Loucy (cell line): Measurements from ENCODE around the gene MYH7.

Source experiments
- H2AFZ ChIP-seq: fragments of 200-600 bp; sonication (generic); 2 replicates; pipeline ENCODE4 v1.6.0; 2016; ENCODE audit warnings: antibody characterized with exemption, mild to moderate bottlenecking, low read length, moderate library complexity
- H3F3A ChIP-seq: fragments of 200-600 bp; 2 replicates; pipeline ENCODE4 v1.6.0; 2016; ENCODE audit warnings: antibody characterized with exemption, low read depth, mild to moderate bottlenecking
- H3K27me3 ChIP-seq: fragments of 200-600 bp; sonication (generic); 2 replicates; pipeline ENCODE4 v1.6.1; 2014; ENCODE audit warnings: low read length, mild to moderate bottlenecking; ENCODE audit not compliant: insufficient read depth, poor library complexity, severe bottlenecking
- H3K36me3 ChIP-seq: fragments of 200-600 bp; sonication (generic); 2 replicates; pipeline ENCODE4 v1.6.1; 2016; ENCODE audit warnings: low read length; ENCODE audit not compliant: insufficient read depth
- H3K4me1 ChIP-seq: fragments of 200-600 bp; sonication (generic); 2 replicates; pipeline ENCODE4 v1.5.1; 2014; ENCODE audit warnings: low read length, mild to moderate bottlenecking; ENCODE audit not compliant: insufficient read depth, poor library complexity, severe bottlenecking
- H3K4me2 ChIP-seq: fragments of 200-600 bp; sonication (generic); 2 replicates; pipeline ENCODE4 v1.6.0; 2014; ENCODE audit warnings: antibody characterized with exemption, low read length, low read depth, mild to moderate bottlenecking; ENCODE audit not compliant: poor library complexity, severe bottlenecking
- H3K4me3 ChIP-seq: fragments of 200-600 bp; sonication (generic); 2 replicates; pipeline ENCODE4 v1.5.1; 2014; ENCODE audit warnings: low read length, mild to moderate bottlenecking, mixed read lengths; ENCODE audit not compliant: poor library complexity, severe bottlenecking
- H3K79me2 ChIP-seq: fragments of 200-600 bp; sonication (generic); 2 replicates; pipeline ENCODE4 v1.6.1; 2014; ENCODE audit warnings: low read length; ENCODE audit not compliant: insufficient read depth
- H3K9ac ChIP-seq: fragments of 200-600 bp; sonication (generic); 2 replicates; pipeline ENCODE4 v1.6.0; 2014; ENCODE audit warnings: mild to moderate bottlenecking, low read depth, low read length, moderate library complexity; ENCODE audit not compliant: poor library complexity, severe bottlenecking
- H3K9me2 ChIP-seq: fragments of 200-600 bp; sonication (generic); replicated peaks from 2 replicates; pipeline ENCODE4 v1.6.1; 2016; ENCODE audit warnings: low read depth, low read length, mixed read lengths
- H3K9me3 ChIP-seq: fragments of 200-600 bp; sonication (generic); 2 replicates; pipeline ENCODE4 v1.6.1; 2014; ENCODE audit warnings: mild to moderate bottlenecking, antibody characterized with exemption, low read length, low read depth; ENCODE audit not compliant: insufficient read depth
- H4K20me1 ChIP-seq: fragments of 200-600 bp; sonication (generic); 2 replicates; pipeline ENCODE4 v1.6.0; 2014; ENCODE audit warnings: antibody characterized with exemption, low read length, mild to moderate bottlenecking; ENCODE audit not compliant: insufficient read depth, poor library complexity, severe bottlenecking
- EZH2phosphoT487 ChIP-seq: fragments of 200-600 bp; IDR thresholded peaks from 2 replicates; pipeline ENCODE4 v1.6.1; 2018; ENCODE audit warnings: antibody characterized with exemption, mild to moderate bottlenecking, moderate library complexity, borderline replicate concordance
- TF ChIP-seq, protein P1 (sequence below): fragments of 200-600 bp; sonication (generic); conservative IDR thresholded peaks from 2 replicates; pipeline ENCODE4 v1.5.1; 2014; ENCODE audit warnings: mild to moderate bottlenecking, antibody characterized with exemption, low read length

Gene MYH7

DNA sequence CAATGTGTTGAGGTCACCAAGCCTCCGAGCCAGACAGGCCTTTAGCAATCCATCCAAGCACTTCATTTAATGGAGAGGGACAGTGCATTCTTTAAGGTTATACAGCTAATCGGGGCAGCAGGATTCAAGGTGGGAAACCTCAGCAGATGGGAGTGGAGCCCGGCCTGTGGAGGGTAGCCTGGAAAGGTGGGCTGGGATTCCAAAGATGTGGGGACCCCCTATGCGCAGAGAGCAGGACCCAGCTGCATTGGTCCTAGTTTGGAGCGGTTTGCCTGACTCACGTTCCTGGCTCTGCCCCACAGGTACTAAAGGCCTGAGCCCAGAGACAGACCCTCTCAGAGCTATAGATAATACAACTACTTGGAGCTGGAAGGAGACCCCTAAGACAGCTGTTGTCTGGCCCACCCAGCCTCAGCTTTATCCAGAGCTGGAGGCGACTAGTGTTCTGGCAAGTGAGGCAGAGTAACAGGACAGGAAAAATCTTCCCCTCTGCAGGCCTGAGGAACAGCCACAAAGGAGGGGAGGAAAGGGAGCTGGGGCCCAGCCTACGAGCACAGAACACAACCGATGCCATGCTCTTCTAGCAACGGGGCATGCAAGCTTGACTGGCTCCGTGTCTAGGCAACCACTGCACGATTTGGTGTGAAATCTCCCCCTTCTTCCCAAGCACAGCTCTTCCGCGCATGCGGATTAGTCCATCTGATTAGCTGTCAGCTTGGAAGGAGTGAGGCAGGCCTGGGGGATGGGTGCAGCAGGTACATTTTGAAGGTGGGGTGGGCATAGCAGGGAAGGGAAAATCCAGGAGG lies 1.1 kb upstream of the MYH7 start:
- Histone ChIP-seq H3K4me3 (no peak overlapping the region), H3K79me2 (no peaks in the 10 kb centered on the region), H3K9ac (no peak overlapping the region), H2AFZ (no peak overlapping the region), H3K4me1 (no peaks in the 10 kb centered on the region), H3F3A (no peaks in the 10 kb centered on the region), H3K4me2 (no peak overlapping the region), H3K36me3 (no peaks in the 10 kb centered on the region), H3K27me3 (no peaks in the 10 kb centered on the region), H3K9me3 (no peaks in the 10 kb centered on the region), H3K9me2 (no peaks in the 10 kb centered on the region), H4K20me1 (no peaks in the 10 kb centered on the region)
- TF ChIP-seq, protein P1, sequence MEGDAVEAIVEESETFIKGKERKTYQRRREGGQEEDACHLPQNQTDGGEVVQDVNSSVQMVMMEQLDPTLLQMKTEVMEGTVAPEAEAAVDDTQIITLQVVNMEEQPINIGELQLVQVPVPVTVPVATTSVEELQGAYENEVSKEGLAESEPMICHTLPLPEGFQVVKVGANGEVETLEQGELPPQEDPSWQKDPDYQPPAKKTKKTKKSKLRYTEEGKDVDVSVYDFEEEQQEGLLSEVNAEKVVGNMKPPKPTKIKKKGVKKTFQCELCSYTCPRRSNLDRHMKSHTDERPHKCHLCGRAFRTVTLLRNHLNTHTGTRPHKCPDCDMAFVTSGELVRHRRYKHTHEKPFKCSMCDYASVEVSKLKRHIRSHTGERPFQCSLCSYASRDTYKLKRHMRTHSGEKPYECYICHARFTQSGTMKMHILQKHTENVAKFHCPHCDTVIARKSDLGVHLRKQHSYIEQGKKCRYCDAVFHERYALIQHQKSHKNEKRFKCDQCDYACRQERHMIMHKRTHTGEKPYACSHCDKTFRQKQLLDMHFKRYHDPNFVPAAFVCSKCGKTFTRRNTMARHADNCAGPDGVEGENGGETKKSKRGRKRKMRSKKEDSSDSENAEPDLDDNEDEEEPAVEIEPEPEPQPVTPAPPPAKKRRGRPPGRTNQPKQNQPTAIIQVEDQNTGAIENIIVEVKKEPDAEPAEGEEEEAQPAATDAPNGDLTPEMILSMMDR = no peak
- no peak for TF ChIP-seq EZH2phosphoT487

DNA sequence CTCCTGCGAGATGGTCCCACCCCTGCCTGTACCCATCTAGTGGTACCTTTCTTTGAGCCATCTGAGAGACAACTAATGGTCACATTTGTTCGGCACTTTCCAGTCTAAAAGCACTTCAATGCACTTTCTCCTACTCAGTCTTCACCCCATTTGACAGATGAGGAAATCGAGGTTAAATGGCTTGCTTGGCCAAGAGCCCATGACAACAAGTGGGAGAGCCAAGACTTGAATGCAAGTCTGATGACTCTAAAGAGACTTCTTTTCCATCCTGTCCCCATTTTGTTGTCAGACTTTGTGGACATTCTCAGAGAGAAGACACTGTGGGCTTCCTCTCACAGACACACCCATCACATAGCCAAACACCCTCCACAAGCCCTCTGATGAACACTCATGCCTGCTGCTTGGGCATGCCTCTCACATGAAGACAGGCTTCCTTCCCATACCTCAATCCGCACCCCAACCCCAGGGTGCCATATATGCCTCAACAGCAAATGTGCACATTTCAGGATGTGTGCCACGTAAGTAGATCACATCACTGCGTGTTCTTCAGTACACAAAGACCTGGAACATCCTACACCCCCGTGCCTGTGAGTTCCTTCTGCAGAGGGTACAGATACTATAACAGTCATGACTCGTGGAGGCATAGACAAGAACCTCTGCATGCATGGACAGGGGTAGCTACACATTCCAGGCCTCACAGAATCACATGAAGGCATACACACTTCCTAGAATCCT lies 805 bp downstream of the MYH7 start:
- Histone ChIP-seq H3K4me1 (no peaks in the 10 kb centered on the region), H3K4me3 (no peak overlapping the region), H3F3A (no peaks in the 10 kb centered on the region), H3K9me2 (no peaks in the 10 kb centered on the region), H3K36me3 (no peaks in the 10 kb centered on the region), H4K20me1 (no peaks in the 10 kb centered on the region), H3K27me3 (no peaks in the 10 kb centered on the region), H3K9ac (no peak overlapping the region), H3K4me2 (no peak overlapping the region), H3K79me2 (no peaks in the 10 kb centered on the region), H2AFZ (no peak overlapping the region), H3K9me3 (no peaks in the 10 kb centered on the region)
- TF ChIP-seq, protein P1 = no peak
- no peak for TF ChIP-seq EZH2phosphoT487

DNA sequence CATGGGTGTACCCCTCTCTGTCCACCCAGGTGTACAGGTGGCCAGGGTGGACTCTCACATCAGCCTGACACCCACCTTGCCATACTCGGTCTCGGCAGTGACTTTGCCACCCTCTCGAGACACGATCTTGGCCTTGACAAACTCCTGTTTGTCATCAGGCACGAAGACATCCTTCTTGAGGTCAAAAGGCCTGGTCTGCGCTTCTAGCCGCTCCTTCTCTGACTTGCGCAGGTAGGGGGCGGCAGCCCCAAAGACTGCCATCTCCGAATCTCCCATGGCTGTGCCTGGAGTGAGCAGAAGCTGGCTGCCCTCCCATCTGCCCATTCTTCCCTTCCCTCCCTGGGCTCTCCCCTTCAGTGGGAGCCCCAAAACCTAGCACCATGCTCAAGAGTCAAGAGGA lies 2.0 kb downstream of the MYH7 start:
- Histone ChIP-seq H3K9ac (no peak overlapping the region), H3K79me2 (no peaks in the 10 kb centered on the region), H3K4me3 (no peak overlapping the region), H3K4me1 (no peaks in the 10 kb centered on the region), H3K9me2 (no peaks in the 10 kb centered on the region), H3K9me3 (no peaks in the 10 kb centered on the region), H4K20me1 (no peaks in the 10 kb centered on the region), H3K27me3 (no peaks in the 10 kb centered on the region), H2AFZ (no peak overlapping the region), H3K36me3 (no peaks in the 10 kb centered on the region), H3K4me2 (no peak overlapping the region), H3F3A (no peaks in the 10 kb centered on the region)
- TF ChIP-seq EZH2phosphoT487 = no peak
- TF ChIP-seq, protein P1 = no peak
